Type B pancreatic cell (in vitro differentiated cells): Measurements from ENCODE around the gene CDK14. TPM values are rescaled to one million over a fixed set of nuclear protein-coding genes. Genes with fewer than 3 reads are reported as not detected.

Experiments used
- DNase-seq: peaks from one replicate; pipeline ENCODE4 v3.0.0; 2021; ENCODE audit warnings: mixed read lengths; ENCODE audit not compliant: unreplicated experiment; ENCODE audit errors: extremely low spot score
- H3K27ac Mint-ChIP-seq: 2 replicates; pipeline ENCODE4 v1.8.0; 2021; ENCODE audit warnings: mild to moderate bottlenecking, mixed read lengths
- H3K27me3 Mint-ChIP-seq: 2 replicates; pipeline ENCODE4 v1.8.0; 2021; ENCODE audit warnings: mixed read lengths
- H3K36me3 Mint-ChIP-seq: 2 replicates; pipeline ENCODE4 v1.8.0; 2021; ENCODE audit warnings: mixed read lengths
- H3K4me1 Mint-ChIP-seq: one replicate; pipeline ENCODE4 v1.8.0; 2021; ENCODE audit warnings: mixed read lengths; ENCODE audit not compliant: unreplicated experiment
- H3K4me3 Mint-ChIP-seq: 2 replicates; pipeline ENCODE4 v1.8.0; 2021; ENCODE audit warnings: mild to moderate bottlenecking, mixed read lengths
- H3K9me3 Mint-ChIP-seq: 2 replicates; pipeline ENCODE4 v1.8.0; 2021; ENCODE audit warnings: mixed read lengths
- CTCF ChIP-seq: fragments of 200-600 bp; sonication (generic); conservative IDR thresholded peaks from 2 replicates; pipeline ENCODE4 v1.5.0; 2021; ENCODE audit warnings: antibody characterized with exemption, mild to moderate bottlenecking
- total RNA-seq: library from RNA; stranded (reverse); gene quantifications from 2 replicates; pipeline ENCODE4 v1.2.1, GENCODE V29; 2021; ENCODE audit warnings: low replicate concordance

Gene CDK14
- total RNA-seq, 1 donor from 2014 or later = 43.5 TPM

GRCh38 chr7:90654718-90655427, 58.8 kb downstream of the CDK14 start:
- Mint-ChIP-seq H3K27me3 (no peaks in the 10 kb centered on the region), H3K36me3 (peaks cover 15% of the 10 kb centered on the region), H3K4me1 (no peaks in the 10 kb centered on the region), H3K4me3 (no peak overlapping the region), H3K9me3 (peaks cover 12% of the 10 kb centered on the region), H3K27ac (no peak overlapping the region)
- no peak for DNase-seq
- TF ChIP-seq CTCF = no peak

GRCh38 chr7:90655566-90655965, 59.4 kb downstream of the CDK14 start:
- Mint-ChIP-seq H3K9me3 (peaks cover 12% of the 10 kb centered on the region), H3K4me3 (no peak overlapping the region), H3K27ac (no peak overlapping the region), H3K27me3 (no peaks in the 10 kb centered on the region), H3K36me3 (peaks cover 15% of the 10 kb centered on the region), H3K4me1 (no peaks in the 10 kb centered on the region)
- TF ChIP-seq CTCF = no peak
- no peak for DNase-seq

- H3K27ac Mint-ChIP-seq = no peak overlapping the region
- no peak overlapping the region for H3K4me3 Mint-ChIP-seq
- DNase-seq = no peak
- peaks cover 7% of the 10 kb centered on the region for H3K4me1 Mint-ChIP-seq
- peaks cover 12% of the 10 kb centered on the region for H3K9me3 Mint-ChIP-seq
- no peak for TF ChIP-seq CTCF
- H3K27me3 Mint-ChIP-seq = no peaks in the 10 kb centered on the region
- peaks cover 9% of the 10 kb centered on the region for H3K36me3 Mint-ChIP-seq
These were observed 61.4 kb downstream of the CDK14 start for GRCh38 chr7:90657481-90657880.

- no peak overlapping the region for H3K4me3 Mint-ChIP-seq
- peaks cover 9% of the 10 kb centered on the region for H3K9me3 Mint-ChIP-seq
- no peaks in the 10 kb centered on the region for H3K27me3 Mint-ChIP-seq
- no peak for DNase-seq
- peaks cover 6% of the 10 kb centered on the region for H3K36me3 Mint-ChIP-seq
- TF ChIP-seq CTCF = no peak
- H3K4me1 Mint-ChIP-seq = peaks cover 7% of the 10 kb centered on the region
- no peak overlapping the region for H3K27ac Mint-ChIP-seq
These were observed 64.0 kb downstream of the CDK14 start for GRCh38 chr7:90660100-90660499.

GRCh38 chr7:90660819-90661218, 64.7 kb downstream of the CDK14 start:
- no peak for TF ChIP-seq CTCF
- Mint-ChIP-seq H3K27me3 (no peaks in the 10 kb centered on the region), H3K36me3 (peaks cover 5% of the 10 kb centered on the region), H3K4me3 (no peak overlapping the region), H3K4me1 (peaks cover 7% of the 10 kb centered on the region), H3K9me3 (peaks cover 7% of the 10 kb centered on the region), H3K27ac (no peak overlapping the region)
- DNase-seq = no peak
